ENCODE measurements around the gene NRXN2.

The NRXN2 gene

DNA sequence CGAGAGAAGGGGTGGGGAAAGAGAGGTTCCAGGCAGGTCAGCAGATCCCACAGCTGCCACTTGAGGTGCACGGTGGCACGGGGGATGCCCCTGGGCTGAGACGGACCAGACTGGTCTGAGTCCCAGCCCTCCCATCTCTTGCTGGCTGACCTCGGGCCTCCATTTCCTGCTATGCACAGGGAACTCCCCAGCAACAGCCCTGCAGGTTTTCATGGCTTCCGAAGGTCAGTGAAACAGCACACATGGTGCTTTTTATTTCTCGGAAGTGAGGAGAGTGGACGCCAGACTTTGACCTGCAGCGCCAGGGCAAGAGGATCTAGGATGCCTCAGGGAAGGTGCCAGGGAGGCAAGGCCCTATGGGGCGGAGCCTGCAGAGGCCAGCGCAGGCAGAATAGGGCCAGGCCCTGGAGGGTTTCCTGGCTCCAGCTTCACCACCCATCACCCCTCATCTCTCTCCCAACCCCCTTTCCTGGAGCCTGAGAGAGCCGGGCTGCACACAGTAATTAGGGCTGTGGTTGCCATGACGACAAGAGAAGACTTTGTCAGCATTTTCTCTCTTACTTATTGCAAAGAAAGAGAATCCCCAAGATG, 102.5 kb downstream of the NRXN2 start:
- no peak for DNase-seq

DNA sequence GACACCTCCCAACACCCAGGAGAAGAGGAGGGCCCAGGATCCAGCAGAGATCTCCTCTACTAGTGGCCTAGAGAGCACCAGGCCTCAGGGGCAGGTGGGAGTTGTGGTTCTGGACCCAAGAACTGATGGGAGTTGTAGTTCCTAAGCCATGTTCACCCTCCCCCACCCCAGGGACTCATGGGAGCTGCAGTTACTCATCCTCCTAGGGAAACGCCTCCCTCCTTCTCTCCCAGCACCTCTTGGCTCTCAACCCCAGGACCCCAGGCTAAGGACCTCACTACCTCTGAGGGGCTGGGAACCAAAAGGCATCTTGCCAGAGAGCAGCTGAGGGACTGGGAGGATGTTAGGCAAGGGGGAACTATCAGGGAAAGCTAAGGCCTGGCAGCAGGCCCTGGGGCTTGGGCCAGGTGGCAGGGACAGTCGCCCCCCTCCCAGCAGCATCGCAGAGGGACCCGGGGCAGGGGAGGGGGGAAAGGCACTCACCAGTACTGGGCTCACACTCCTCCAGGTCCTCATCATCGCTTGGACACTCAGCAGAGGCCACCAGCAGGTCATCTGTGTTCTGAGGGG, 103.1 kb downstream of the NRXN2 start:
- DNase-seq = no peak

DNA sequence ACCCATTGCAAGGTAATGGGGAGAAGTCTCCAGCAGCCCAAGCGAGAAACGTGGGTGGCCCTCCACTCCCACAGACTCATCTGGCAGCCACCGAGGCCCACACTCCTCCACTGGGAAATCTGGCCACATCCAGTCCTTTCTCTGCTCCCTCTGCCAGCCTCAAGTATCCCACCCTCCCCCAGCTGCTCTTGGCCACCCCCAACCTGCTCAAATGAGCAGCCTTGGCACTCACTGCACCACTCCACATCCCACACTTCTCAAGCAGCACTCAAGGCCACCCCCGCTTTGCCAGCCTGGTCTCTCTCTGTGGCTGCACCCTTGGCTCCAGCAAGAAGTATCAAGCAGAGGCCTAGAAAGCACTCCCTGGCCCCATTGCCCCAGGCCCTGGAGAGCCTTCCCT, 103.8 kb downstream of the NRXN2 start:
- DNase-seq = no peak

DNA sequence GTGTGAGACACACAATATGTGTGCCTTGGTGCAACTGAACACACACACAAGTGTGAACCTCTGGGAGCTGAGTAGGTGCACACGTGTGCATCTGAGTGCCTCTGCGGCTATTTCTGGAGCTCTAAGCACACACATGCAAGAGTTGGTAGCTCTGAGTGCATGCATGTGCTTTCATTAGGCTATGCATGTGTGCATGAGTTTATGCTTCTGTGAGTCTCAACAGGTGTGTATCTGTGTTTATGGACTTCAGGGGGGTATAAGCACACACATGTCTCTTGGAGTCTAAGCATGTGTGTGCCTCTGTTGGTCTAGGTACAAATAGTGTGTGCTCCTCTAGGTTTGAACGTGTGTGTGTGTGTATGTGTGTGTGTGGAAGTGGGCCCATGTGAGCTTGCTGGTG, 106.2 kb downstream of the NRXN2 start:
- no peak for DNase-seq

DNA sequence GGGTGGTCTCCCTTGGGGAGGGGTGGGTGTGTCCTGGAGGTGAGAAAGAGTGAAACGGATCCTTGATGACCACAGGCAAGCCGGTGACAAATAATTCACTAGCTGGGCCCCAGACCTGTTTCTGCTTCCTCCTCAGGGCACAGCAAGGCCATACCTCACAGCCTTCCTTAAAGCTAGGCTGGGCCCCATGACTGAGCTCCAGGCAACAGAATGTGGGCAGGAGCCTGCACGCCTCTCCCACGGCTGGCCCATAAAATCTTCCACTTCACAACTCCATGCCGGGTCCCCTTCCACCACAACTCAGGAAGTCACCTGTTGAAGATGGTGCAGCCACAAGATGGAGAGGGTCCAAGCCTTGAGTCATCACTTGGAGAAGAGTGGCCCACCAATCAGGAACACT, 108.1 kb downstream of the NRXN2 start:
- DNase-seq = no peak

DNA sequence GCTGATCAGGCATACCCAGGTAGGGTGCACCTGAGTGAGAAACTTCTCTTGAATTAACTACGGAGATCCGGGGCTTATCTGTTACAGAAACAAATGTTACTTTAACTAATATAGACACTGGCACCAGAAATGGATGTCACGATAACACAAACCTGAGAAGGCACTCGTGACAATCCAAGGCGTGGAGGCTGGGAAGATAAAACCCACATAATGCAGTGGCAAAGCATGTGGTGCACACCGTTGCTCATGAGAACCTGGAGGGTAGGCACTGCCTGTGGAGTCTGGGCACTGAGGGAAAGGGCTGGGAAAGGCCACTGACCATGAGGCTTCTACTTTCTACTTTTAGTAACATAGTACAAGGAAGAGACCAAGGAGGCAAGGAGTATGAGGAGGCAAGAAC, 109.3 kb downstream of the NRXN2 start:
- no peak for DNase-seq

DNA sequence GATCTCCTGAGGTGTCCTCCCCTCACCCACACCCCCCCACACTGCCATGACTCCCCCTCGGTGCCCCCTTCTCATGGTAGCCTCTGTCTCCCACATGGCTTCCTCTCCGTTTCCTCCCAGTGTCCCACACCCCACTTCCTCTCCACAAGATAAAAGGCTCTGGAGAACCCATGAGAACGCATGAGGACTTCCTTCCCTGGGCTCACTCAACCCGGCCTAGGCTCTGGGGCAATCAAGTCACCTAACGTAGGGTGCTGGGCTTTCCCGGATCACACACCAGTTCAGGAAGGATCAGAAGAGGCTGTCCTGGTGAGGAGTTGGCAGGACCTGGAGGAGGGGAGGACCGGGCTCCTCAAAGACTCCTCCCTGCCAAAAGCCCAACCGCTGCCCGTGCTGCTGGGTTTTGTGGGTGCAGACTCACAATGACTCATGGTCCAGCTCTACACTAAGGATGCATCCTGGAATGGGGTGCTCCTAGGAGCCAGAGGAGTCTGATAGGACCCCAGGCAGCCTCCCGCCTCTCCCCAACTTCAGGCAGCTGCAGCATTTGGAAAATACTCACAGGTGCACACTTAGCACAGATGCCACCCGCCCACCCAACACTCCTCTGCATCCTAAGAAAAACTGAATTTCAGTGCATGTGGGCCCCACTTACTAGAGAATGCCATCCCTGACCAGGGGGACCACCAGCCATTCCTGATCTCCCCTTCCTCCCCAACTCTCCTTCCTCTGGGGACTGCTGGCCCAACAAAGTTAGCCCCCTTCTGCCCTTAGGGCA, 110.9 kb downstream of the NRXN2 start:
- DNase-seq = no peak

DNA sequence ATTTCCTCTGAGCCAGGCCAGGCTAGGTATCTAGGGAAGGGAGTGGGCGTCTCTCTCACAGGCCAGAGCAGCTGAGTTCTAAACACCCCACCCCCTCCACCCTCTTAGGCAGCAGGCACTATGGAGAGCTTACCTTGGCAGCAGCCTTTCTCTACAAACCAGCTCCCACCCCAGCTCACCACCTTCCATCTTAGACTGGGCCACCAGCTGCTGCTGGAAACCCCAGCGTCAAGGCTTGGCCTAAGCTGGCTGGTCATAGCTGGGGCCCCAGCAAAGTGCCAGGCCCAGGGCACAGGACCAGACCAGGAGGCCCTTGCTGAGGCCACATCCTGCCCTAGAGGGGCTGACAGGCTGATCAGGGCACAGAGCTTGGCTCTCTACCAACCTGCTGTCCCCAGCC, 111.8 kb downstream of the NRXN2 start:
- no peak for DNase-seq

DNA sequence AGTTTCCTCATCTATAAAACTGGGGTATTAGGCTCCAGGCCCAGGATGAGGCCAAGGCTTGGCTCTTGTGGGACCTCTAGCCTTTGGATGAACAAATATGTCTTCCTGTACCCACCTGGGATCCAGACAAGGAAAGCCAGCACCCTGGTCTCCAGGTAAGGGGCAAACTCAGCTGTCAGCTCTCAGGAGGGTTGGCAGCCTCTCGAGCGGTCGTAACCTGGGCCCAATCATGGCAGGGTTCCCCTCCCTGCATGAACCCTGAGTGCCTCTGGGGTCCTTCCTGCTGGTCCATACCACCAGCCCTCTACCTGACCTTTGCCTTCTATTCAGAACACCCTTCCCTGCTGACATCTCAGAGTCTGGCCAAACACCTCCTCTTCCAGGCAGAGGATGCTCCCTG, 112.4 kb downstream of the NRXN2 start:
- no peak for DNase-seq

DNA sequence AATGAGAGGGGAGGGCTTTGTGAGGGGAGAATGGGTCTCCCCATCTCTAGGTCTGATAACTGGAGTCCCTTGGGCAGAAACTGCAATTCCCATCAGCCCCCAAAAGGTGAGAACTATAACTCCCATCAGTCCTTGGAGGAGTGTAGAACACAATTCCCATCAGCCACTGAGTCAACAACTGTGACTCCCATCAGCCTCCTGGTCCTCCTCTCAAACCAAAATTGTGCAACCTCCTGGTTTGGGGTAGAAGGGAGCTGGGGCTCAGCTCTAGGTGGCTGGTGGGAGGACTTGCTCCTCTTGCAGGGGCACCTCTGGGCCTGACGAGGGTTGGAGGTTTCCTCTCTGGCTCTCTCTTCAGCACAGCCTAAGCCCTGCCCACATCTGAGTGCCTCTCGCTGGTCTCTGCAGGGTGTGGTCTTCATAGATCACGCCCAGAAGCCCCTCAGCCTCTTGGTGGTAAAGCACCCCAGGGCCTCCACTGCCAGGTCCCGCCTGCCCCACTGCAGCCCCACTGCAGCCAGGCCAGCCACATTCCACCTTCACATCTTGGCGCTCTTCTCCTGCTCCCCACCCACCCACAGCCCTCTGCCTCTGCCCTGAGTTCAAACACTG, 113.5 kb downstream of the NRXN2 start:
- DNase-seq = no peak

DNA sequence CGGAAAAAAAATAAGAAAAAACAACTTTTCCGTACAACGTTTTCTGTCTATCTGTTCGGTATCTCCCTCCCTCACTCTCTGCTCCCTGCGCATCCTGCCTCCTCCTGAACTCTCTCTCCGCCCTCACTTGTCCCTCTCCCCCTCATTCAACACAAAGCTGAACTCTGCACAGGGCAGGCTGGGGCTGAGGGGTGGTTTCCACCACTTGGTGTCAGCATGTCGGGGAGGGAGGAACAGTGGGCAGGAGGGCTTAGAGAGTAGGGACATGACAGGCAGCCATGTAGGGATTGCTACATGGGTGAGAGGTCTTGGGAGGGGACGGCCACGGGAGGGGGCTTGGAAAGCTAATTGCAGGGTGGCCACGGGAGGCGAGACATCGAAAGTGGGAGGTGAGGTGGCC, 114.4 kb downstream of the NRXN2 start:
- no peak for DNase-seq

DNA sequence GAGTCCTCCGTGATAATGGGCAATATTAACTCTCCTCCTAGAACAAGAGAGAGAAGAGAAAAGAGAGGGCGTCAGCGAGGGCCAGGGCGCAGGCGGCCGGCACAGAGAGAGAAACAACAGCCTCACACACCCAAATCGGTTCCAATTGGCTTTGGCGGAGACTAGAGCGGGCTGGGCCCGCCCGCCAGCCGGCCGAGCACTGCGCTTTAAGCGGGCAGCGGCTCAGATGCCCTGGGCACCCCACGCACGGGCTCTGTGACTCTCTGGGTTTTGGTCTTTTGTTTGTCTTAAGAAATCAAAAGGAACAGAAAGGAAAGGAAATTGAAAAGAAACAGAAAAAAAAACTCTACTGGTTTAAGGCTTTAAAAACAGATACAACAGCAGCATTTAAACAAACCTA, 115.0 kb downstream of the NRXN2 start:
- DNase-seq = no peak

DNA sequence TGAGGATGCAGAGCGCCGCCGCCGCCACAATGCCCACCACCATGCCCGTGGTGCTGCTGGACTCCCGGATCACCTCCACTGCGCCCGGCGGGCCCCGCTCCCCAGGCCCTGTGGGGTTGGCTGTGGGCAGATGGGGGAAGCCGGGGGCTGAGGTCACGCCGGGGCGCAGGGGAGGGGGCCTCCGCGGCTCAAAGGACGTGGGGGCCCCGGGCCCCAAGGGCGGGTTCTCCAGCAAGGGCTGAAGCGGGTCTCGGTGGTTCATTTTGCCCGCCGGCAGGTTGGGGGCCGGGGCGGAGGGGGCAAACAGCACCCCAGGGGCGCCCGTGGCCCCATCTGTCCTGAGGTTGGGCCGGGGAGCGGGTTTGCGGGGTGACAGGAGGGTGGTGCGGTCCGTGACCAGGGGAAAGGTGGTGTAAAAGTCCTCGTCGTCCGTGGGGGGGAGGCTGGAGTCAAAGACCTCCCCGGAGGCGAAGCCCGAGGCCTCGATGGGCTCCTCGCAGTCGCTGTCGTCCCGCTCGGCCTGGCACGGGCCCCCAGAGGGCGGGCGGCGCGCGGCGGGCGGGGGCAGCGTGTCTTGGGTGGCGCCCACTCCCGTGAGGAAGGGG, 115.5 kb downstream of the NRXN2 start:
- DNase-seq = no peak

DNA sequence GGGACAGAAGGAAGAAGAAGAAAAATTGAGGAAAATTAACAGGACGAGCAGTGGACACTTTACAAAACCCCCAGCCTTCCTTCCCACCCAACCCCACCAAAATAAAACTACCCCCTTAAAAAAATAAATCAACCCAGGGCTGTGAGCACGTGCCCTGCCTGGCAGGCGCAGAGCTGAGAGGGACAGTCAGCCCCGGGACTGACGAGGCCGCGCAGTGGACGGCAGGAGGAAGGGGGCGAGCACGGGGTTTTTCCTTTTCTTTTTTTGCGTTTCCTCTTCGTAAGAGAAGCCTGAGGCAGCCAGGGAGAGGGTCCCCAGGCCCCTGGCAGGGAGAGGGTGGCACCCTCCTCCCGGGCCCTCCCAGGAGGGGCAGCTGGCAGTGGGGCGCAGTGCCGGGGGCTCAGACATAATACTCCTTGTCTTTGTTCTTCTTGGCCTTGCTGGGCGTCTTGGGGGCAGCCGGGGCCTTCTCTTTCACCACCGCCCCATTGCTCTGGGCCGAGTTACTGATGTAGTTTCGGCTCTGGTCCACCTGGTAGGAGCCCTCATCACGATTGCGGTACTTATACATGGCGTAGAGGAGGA, 116.1 kb downstream of the NRXN2 start:
- DNase-seq = no peak

DNA sequence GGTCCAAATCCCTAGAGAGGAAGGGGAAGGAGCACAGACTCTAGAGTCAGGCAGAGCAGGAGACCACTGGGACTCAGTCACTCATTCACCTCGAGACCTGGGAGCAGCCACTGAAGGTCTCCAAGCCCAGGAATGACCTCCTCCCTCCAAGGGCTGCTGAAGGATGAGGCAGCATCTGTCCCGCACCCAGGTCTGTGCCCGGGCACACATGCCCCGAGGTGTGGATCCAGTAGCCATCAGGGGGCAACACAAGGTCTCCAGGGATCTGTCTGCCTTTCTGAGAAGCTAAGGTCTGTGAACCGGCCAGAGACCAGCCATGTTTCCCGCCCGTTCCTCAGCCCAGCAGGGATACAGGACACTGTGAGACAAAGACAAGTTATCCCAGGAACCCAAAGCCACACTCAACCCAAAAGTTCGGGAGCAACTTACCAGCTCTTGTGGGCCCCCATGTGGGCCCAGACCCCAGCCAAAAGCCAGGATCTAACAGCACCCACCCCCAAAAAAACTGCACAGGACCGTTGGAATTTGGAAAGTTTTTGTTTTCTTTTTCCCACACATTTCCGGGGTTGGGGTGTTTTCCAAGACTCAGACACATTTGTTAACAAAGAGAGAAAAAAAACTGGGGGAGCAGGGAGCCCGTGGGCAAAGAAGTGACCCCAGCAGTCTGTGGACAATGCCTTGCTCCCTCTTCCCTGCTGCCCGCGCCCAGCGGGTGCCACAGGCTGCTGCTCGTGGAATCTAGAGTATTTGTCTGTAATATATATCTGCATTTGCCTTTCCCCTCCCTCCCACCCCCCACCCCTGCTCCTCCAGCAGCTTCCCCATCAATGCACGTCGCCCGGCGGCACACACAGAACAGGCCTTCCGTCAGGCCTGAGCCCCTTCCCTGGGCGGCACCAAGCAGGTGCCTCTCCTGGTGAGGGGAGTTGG, 117.1 kb downstream of the NRXN2 start:
- DNase-seq = no peak

DNA sequence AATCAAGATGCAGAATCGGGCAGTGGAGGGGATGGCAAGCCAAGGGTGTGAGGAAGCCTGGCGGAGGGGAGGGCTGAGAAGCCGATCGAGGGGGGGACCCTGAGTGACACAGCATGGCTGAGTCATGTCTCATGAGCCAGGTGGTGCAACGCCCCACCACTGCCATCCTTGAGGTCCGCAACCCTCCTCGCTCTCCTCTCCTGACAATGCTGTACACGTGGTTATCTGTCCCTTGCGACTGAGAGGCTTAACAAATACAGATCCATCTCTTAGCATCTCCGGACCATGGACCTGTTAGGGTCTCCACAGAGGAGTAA, 117.8 kb downstream of the NRXN2 start:
- no peak for DNase-seq

DNA sequence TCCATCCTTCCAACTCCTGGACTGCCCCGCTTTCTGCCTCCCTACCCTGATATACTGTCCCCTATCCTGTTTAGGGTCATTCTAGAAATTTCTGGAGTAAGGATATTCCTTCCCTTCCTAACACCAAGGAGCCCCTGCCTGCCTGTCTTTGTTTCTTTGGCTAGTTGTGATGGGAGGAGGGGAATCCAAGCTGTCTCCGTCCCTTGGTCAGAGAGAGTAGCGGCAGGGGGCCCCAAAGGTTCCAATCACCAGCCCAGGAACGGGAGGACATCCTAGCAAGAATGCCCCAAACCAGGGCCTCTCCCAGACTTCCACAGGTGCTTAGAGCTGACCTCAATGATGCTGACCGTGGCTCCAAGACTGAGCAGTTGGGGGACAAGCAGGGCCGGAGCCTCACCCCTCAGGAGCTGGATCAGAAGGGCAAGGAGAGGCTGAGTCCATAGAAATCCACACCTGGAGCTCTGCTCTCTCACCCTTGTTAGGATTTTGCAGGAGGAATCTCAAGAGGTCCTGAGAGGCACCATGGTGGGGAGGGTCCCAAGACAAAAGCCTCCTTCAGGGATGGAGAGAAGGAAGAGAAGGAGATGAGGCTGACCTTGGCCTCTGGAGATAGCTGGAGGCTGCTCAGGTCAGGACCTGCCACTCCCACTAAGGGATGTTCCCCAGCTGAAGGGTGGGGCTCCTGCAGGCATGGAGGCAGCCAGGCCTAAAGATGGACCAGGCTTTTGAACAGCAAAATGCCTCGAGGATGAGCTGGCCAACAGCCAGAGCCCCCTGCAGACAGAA, 118.3 kb downstream of the NRXN2 start:
- no peak for DNase-seq

DNA sequence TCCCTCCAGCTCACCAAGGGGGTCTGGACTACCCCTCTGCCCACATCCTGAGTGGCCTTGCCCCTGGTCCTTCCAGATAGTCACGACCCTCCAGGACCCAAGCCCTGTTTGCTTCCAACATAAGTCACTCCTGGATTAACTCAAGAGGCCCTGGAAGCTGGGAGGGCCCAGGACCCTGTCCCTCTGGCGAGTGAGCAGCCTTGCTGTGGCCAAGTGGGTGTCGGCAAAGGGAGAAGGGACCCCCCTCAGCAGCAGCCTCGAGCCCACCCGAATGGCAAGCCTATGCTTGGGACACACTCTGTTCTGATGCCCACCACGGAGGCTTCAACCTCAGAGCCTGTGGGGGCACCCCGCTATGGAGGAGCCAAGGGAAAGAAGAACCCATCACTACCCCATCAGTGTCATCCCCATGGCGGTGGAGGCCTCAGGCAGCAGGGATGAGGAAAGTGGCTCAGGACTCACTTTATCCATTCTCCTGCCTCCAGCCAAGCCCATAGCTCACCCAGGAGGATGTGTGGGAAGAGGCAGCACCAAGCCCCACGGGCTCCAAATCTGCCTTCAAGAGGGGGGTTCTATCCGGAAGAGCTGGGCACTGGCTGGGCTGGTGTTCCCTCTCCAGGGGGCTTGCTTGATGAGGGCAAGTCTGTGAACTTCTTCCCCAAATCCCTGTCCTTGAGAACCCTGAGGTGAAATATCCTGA, 119.4 kb downstream of the NRXN2 start:
- no peak for DNase-seq

DNA sequence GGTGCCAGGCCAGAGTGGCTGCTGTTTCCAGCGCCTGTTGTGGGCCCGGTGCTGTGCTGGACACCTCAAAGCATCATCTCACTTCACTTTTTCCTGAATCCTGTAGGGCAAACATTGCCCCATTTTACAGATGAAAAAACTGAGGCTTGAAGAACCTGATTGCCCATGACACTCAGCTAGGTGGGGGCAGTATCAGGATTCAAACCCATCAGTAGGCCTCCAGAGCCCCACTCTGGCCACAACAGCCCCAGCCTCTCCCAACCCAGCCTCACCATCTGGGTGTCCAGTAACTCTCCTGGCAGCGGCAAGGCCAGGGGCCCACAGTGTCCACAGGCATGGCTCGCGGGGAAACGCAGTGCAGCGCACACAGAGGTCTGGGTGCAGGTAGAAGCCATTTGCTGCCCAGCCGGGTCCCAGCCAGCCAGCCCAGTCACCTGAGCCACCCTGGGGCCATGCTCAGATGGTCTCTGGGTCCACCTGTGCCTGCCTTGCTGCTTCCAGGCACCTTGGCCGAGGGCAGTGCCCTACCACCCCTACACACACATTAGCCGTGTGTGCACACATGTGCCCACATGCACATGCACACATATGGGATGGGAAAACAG, 120.4 kb downstream of the NRXN2 start:
- DNase-seq = no peak

All from NCI-H748 treated with DMSO at 0.1 percent for 48 hours (cell line).